Astrocyte (in vitro differentiated cells and primary cell): Measurements from ENCODE around the gene SLC13A5. TPM values are rescaled to one million over a fixed set of nuclear protein-coding genes. Genes with fewer than 3 reads are reported as not detected.
"Not testable (repeated sequence)": the region's sequence is repeated elsewhere in the genome, so short reads cannot be mapped to it uniquely, and the experiment has no call there.

Experiments used
- DNase-seq: peaks from one replicate; pipeline ENCODE4 v3.0.0-alpha.2; 2010; ENCODE audit warnings: low read depth
- FAIRE-seq: peaks from 2 replicates; lab custom pipeline; 2011; peaks lifted over from hg19 to GRCh38; lab: Jason Lieb, UNC
- H2AFZ ChIP-seq: 2 replicates; pipeline ENCODE4 v1.6.0; 2012; ENCODE audit warnings: low read depth, low read length, inconsistent platforms
- H3K27ac ChIP-seq: 2 replicates; pipeline ENCODE4 v1.5.1; 2011; ENCODE audit warnings: low read depth, low read length, inconsistent platforms
- H3K27me3 ChIP-seq: 2 replicates; pipeline ENCODE4 v1.6.0; 2011; ENCODE audit warnings: low read length, inconsistent platforms; ENCODE audit not compliant: insufficient read depth
- H3K36me3 ChIP-seq: 2 replicates; pipeline ENCODE4 v1.5.1; 2011; ENCODE audit warnings: low read length, inconsistent platforms; ENCODE audit not compliant: insufficient read depth
- H3K4me1 ChIP-seq: 2 replicates; pipeline ENCODE4 v1.5.1; 2011; ENCODE audit warnings: low read length, inconsistent platforms; ENCODE audit not compliant: insufficient read depth
- H3K4me2 ChIP-seq: 2 replicates; pipeline ENCODE4 v1.6.0; 2012; ENCODE audit warnings: low read length, inconsistent platforms
- H3K4me3 ChIP-seq: 2 replicates; pipeline ENCODE4 v1.5.1; 2011; ENCODE audit warnings: low read depth, mild to moderate bottlenecking, low read length, inconsistent platforms; ENCODE audit not compliant: insufficient read depth
- H3K79me2 ChIP-seq: 2 replicates; pipeline ENCODE4 v1.6.0; 2012; ENCODE audit warnings: mild to moderate bottlenecking, low read length, inconsistent platforms; ENCODE audit not compliant: insufficient read depth
- H3K9ac ChIP-seq: 2 replicates; pipeline ENCODE4 v1.6.0; 2012; ENCODE audit warnings: mild to moderate bottlenecking, low read length, inconsistent platforms
- H3K9me3 ChIP-seq: 2 replicates; pipeline ENCODE4 v1.5.1; 2012; ENCODE audit warnings: low read depth, mild to moderate bottlenecking, low read length, inconsistent platforms; ENCODE audit not compliant: insufficient read depth
- H4K20me1 ChIP-seq: 2 replicates; pipeline ENCODE4 v1.6.0; 2012; ENCODE audit warnings: low read length, inconsistent platforms; ENCODE audit not compliant: insufficient read depth
- H3K27ac Mint-ChIP-seq: one replicate; pipeline ENCODE4 v1.8.0; 2021; ENCODE audit warnings: mild to moderate bottlenecking, mixed read lengths; ENCODE audit not compliant: unreplicated experiment
- H3K27me3 Mint-ChIP-seq: one replicate; pipeline ENCODE4 v1.8.0; 2021; ENCODE audit warnings: low read depth, mixed read lengths; ENCODE audit not compliant: unreplicated experiment
- H3K36me3 Mint-ChIP-seq: one replicate; pipeline ENCODE4 v1.8.0; 2021; ENCODE audit warnings: low read depth, mixed read lengths; ENCODE audit not compliant: unreplicated experiment
- H3K4me1 Mint-ChIP-seq: one replicate; pipeline ENCODE4 v1.8.0; 2021; ENCODE audit warnings: low read depth, mixed read lengths; ENCODE audit not compliant: unreplicated experiment
- H3K4me3 Mint-ChIP-seq: one replicate; pipeline ENCODE4 v1.8.0; 2021; ENCODE audit warnings: mild to moderate bottlenecking, moderate library complexity, mixed read lengths; ENCODE audit not compliant: unreplicated experiment
- H3K9me3 Mint-ChIP-seq: one replicate; pipeline ENCODE4 v1.8.0; 2021; ENCODE audit warnings: mild to moderate bottlenecking, mixed read lengths; ENCODE audit not compliant: unreplicated experiment
- CTCF ChIP-seq: IDR thresholded peaks from 2 replicates; pipeline ENCODE4 v1.5.1; 2011; ENCODE audit warnings: low read depth, mild to moderate bottlenecking, inconsistent platforms, low read length, moderate library complexity; ENCODE audit not compliant: insufficient read depth
- EZH2 ChIP-seq: IDR thresholded peaks from 2 replicates; pipeline ENCODE4 v1.6.1; 2012; ENCODE audit warnings: mild to moderate bottlenecking, low read length, inconsistent platforms; ENCODE audit not compliant: insufficient read depth
- total RNA-seq: library from RNA; stranded (reverse); gene quantifications from 2 replicates; pipeline ENCODE4 v1.2.1, GENCODE V29; 2021

SLC13A5 gene
- total RNA-seq, 1 donor from 2014 or later = 6.9 TPM

- TF ChIP-seq EZH2 = no peak
- no peak for TF ChIP-seq CTCF
- no peaks in the 10 kb centered on the region for H3K27me3 ChIP-seq
- FAIRE-seq = peak; percentile 82
- H3K9me3 ChIP-seq = no peaks in the 10 kb centered on the region
- H3K4me2 ChIP-seq = peak overlapping the region; percentile 82
- H4K20me1 ChIP-seq = no peaks in the 10 kb centered on the region
- peak overlapping the region; percentile 87 for H3K9ac ChIP-seq
- peak; percentile 100 for DNase-seq
- peak overlapping the region; percentile 34 for H3K4me3 ChIP-seq
- Mint-ChIP-seq H3K4me1 (peaks cover 47% of the 10 kb centered on the region), H3K36me3 (peaks cover 4% of the 10 kb centered on the region), H3K27me3 (no peaks in the 10 kb centered on the region), H3K4me3 (peak overlapping the region; percentile 69), H3K27ac (peak overlapping the region; percentile 99), H3K9me3 (no peaks in the 10 kb centered on the region)
- H3K79me2 ChIP-seq = no peaks in the 10 kb centered on the region
- peaks cover 22% of the 10 kb centered on the region for H3K4me1 ChIP-seq
- H2AFZ ChIP-seq = peak overlapping the region; percentile 73
- H3K27ac ChIP-seq = peak overlapping the region; percentile 98
- no peaks in the 10 kb centered on the region for H3K36me3 ChIP-seq
Measured at GRCh38 chr17:6752068-6752909, 39.1 kb upstream of the SLC13A5 start.

- Histone ChIP-seq H3K79me2 (no peaks in the 10 kb centered on the region), H3K36me3 (no peaks in the 10 kb centered on the region), H3K27me3 (no peaks in the 10 kb centered on the region), H2AFZ (no peak overlapping the region), H3K27ac (no peak overlapping the region), H3K4me1 (peaks cover 22% of the 10 kb centered on the region), H4K20me1 (no peaks in the 10 kb centered on the region), H3K4me2 (no peak overlapping the region), H3K9me3 (no peaks in the 10 kb centered on the region), H3K4me3 (no peak overlapping the region), H3K9ac (no peak overlapping the region)
- Mint-ChIP-seq H3K27me3 (peaks cover 4% of the 10 kb centered on the region), H3K4me3 (no peak overlapping the region), H3K36me3 (no peaks in the 10 kb centered on the region), H3K27ac (no peak overlapping the region), H3K9me3 (no peaks in the 10 kb centered on the region), H3K4me1 (peaks cover 26% of the 10 kb centered on the region)
- TF ChIP-seq EZH2 (no peak), CTCF (no peak)
- no peak for FAIRE-seq
- no peak for DNase-seq
Measured at GRCh38 chr17:6749519-6749918, 36.4 kb upstream of the SLC13A5 start.

GRCh38 chr17:6748617-6749016 is 35.4 kb upstream of the SLC13A5 start:
- Mint-ChIP-seq H3K4me1 (peaks cover 20% of the 10 kb centered on the region), H3K27ac (no peak overlapping the region), H3K4me3 (no peak overlapping the region), H3K9me3 (no peaks in the 10 kb centered on the region), H3K36me3 (no peaks in the 10 kb centered on the region), H3K27me3 (peaks cover 8% of the 10 kb centered on the region)
- Histone ChIP-seq H3K9ac (no peak overlapping the region), H4K20me1 (no peaks in the 10 kb centered on the region), H2AFZ (no peak overlapping the region), H3K27ac (no peak overlapping the region), H3K9me3 (no peaks in the 10 kb centered on the region), H3K4me3 (no peak overlapping the region), H3K79me2 (no peaks in the 10 kb centered on the region), H3K4me2 (no peak overlapping the region), H3K36me3 (no peaks in the 10 kb centered on the region), H3K27me3 (no peaks in the 10 kb centered on the region), H3K4me1 (peaks cover 19% of the 10 kb centered on the region)
- FAIRE-seq = no peak
- no peak for DNase-seq
- TF ChIP-seq CTCF (no peak), EZH2 (no peak)

DNA sequence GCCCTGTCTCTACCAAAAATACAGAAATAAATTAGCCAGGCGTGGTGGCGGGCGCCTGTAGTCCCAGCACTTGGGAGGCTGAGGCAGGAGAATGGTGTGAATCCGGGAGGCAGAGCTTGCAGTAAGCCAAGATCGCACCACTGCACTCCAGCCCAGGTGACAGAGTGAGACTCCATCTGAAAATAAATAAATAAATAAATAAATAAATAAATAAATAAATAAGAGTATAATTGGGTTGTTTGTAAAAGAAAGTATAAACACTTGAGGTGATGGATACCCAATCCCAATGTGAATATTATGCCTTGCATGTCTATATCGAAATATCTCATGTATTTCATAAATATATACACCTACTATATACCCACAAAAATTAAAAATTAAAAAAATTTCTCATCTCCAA is 33.5 kb upstream of the SLC13A5 start:
- not testable (repeated sequence) for H3K27me3 ChIP-seq, H2AFZ ChIP-seq, H3K27me3 Mint-ChIP-seq, H3K4me3 Mint-ChIP-seq, H3K4me1 Mint-ChIP-seq, DNase-seq, H3K79me2 ChIP-seq, H3K4me3 ChIP-seq, H3K9ac ChIP-seq, H4K20me1 ChIP-seq, H3K27ac ChIP-seq, FAIRE-seq, H3K9me3 ChIP-seq, H3K4me2 ChIP-seq, H3K36me3 Mint-ChIP-seq, H3K4me1 ChIP-seq, H3K27ac Mint-ChIP-seq, H3K9me3 Mint-ChIP-seq, H3K36me3 ChIP-seq
